AG04450 (cell line): ENCODE data around the gene CD44. TPM values are rescaled to one million over a fixed set of nuclear protein-coding genes. Genes with fewer than 3 reads are reported as not detected.

Source experiments
- CTCF ChIA-PET: fragments of 300-600, 350-600 bp; formaldehyde crosslinking; extraction: SDS; loops from one replicate; lab custom pipeline; 2022; ENCODE audit warnings: antibody characterized with exemption, inconsistent platforms; lab: Charles Lee
- POLR2A ChIA-PET: fragments of 350-600 bp; formaldehyde crosslinking; extraction: SDS; loops from one replicate; lab custom pipeline; 2021; ENCODE audit warnings: antibody characterized with exemption, inconsistent platforms; lab: Yijun Ruan, JAX
- DNase-seq: peaks from one replicate; pipeline ENCODE4 v3.0.0-alpha.2; 2011; ENCODE audit warnings: low read depth, low spot score
- H3K27ac ChIP-seq: one replicate; pipeline ENCODE4 v1.5.1; 2012; ENCODE audit warnings: low read depth, low read length, control low read depth
- H3K27me3 ChIP-seq: one replicate; pipeline ENCODE4 v1.6.0; 2012; ENCODE audit warnings: low read length; ENCODE audit not compliant: control insufficient read depth, insufficient read depth
- H3K4me3 ChIP-seq: 2 replicates; pipeline ENCODE4 v1.5.1; 2011; ENCODE audit warnings: mild to moderate bottlenecking, low read depth, low read length, control low read depth
- H3K9me3 ChIP-seq: 2 replicates; pipeline ENCODE4 v1.5.1; 2012; ENCODE audit warnings: low read length; ENCODE audit not compliant: control insufficient read depth, insufficient read depth
- CTCF ChIP-seq: IDR thresholded peaks from 2 replicates; pipeline ENCODE4 v1.5.1; 2011; ENCODE audit warnings: low read depth, low read length, control low read depth, inconsistent platforms
- polyA plus RNA-seq: library from polyadenylated mRNA; depleted of rRNA; stranded (reverse); fragments of >200 nt; gene quantifications from 2 replicates; pipeline ENCODE4 v1.2.3, GENCODE V29; 2011

Gene CD44
- polyA plus RNA-seq, 1 experiment = 1,817 TPM

- ChIA-PET POLR2A (no interaction called here), CTCF (no interaction called here)
- Histone ChIP-seq H3K27ac (peak overlapping the region; percentile 63), H3K9me3 (no peaks in the 10 kb centered on the region), H3K4me3 (no peak overlapping the region), H3K27me3 (no peaks in the 10 kb centered on the region)
- TF ChIP-seq CTCF = no peak
- DNase-seq = no peak
Measured at GRCh38 chr11:35112056-35112845, 26.7 kb upstream of the CD44 start.

GRCh38 chr11:35112846-35113105 lies 26.2 kb upstream of the CD44 start:
- POLR2A ChIA-PET = no interaction called here
- Histone ChIP-seq H3K27ac (no peak overlapping the region), H3K9me3 (no peaks in the 10 kb centered on the region), H3K27me3 (no peaks in the 10 kb centered on the region), H3K4me3 (no peak overlapping the region)
- TF ChIP-seq CTCF = no peak
- CTCF ChIA-PET = no interaction called here
- no peak for DNase-seq

GRCh38 chr11:35114906-35115687 lies 23.9 kb upstream of the CD44 start:
- H3K27ac ChIP-seq = no peak overlapping the region
- ChIA-PET CTCF (no interaction called here), POLR2A (no interaction called here)
- H3K9me3 ChIP-seq = no peaks in the 10 kb centered on the region
- H3K4me3 ChIP-seq = no peak overlapping the region
- H3K27me3 ChIP-seq = no peaks in the 10 kb centered on the region
- TF ChIP-seq CTCF = no peak
- no peak for DNase-seq

DNA sequence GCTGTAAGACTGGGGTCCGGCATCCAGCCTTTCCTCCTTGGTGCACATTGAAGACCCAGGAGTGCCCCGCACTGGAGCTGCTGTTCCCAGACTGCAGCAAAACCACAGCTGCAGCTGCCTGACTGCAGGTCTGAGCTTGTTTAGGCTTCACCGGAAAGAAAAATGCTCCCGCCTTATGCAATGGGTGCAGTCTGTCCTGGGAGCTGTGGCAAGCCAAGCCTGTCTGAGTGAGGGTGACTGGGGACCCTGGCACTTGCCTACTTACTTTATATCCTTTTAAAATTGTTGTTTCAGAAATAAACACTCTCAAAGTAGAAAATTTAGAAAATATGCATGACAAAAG lies 23.3 kb upstream of the CD44 start:
- ChIA-PET POLR2A (interaction anchor here (1.0 kb wide), 1 partner anchor 102 kb away, joined by 3 read pairs; no protein-coding TSS in a partner anchor), CTCF (no interaction called here)
- no peak overlapping the region for H3K4me3 ChIP-seq
- no peak overlapping the region for H3K27ac ChIP-seq
- H3K9me3 ChIP-seq = no peaks in the 10 kb centered on the region
- no peaks in the 10 kb centered on the region for H3K27me3 ChIP-seq
- no peak for DNase-seq
- TF ChIP-seq CTCF = no peak

- CTCF ChIA-PET = interaction anchor here (1.1 kb wide), 1 partner anchor 105 kb away, joined by 4 read pairs; no protein-coding TSS in a partner anchor
Measured at GRCh38 chr11:35116245-35116644, 22.7 kb upstream of the CD44 start.

More at GRCh38 chr11:35116245-35116644, 22.7 kb upstream of the CD44 start:
- H3K27me3 ChIP-seq = no peaks in the 10 kb centered on the region
- H3K9me3 ChIP-seq = no peaks in the 10 kb centered on the region
- H3K4me3 ChIP-seq = no peak overlapping the region
- no peak for TF ChIP-seq CTCF
- no peak for DNase-seq
- H3K27ac ChIP-seq = no peak overlapping the region
- POLR2A ChIA-PET = interaction anchor here (1.0 to 1.8 kb wide), 7 partner anchors 24 to 139 kb away, joined by 3 to 8 read pairs (median 5); no protein-coding TSS in a partner anchor
